SK-N-SH treated with all-trans-retinoic acid at 6 μM for 48 hours (cell line): ENCODE measurements around the gene CEPT1.

Experiments used
- CSDC2 ChIP-seq: fragments of 250-450 bp; sonication (Bioruptor Pico); IDR thresholded peaks from 2 replicates; pipeline ENCODE4 v1.5.0; 2020; ENCODE audit warnings: mild to moderate bottlenecking, moderate library complexity
- ESRRG ChIP-seq: fragments of 250-450 bp; sonication (Bioruptor Pico); IDR thresholded peaks from 2 replicates; pipeline ENCODE4 v1.6.1; 2021; ENCODE audit warnings: mild to moderate bottlenecking
- PPARA ChIP-seq: fragments of 250-450 bp; sonication (Bioruptor Pico); IDR thresholded peaks from 2 replicates; pipeline ENCODE4 v1.5.0; 2020; ENCODE audit warnings: mild to moderate bottlenecking, borderline replicate concordance
- RARB ChIP-seq: fragments of 250-450 bp; sonication (Bioruptor Pico); IDR thresholded peaks from 2 replicates; pipeline ENCODE4 v1.8.0; 2021; ENCODE audit warnings: mild to moderate bottlenecking, moderate library complexity
- SNAI2 ChIP-seq: fragments of 250-450 bp; sonication (Bioruptor Pico); IDR thresholded peaks from 2 replicates; pipeline ENCODE4 v1.5.0; 2020; ENCODE audit warnings: mild to moderate bottlenecking, moderate library complexity
- TOX ChIP-seq: fragments of 250-450 bp; sonication (Bioruptor Pico); IDR thresholded peaks from 2 replicates; pipeline ENCODE4 v1.8.0; 2021; ENCODE audit warnings: mild to moderate bottlenecking, moderate library complexity, borderline replicate concordance
- ZC3H10 ChIP-seq: fragments of 250-450 bp; sonication (Bioruptor Pico); IDR thresholded peaks from 2 replicates; pipeline ENCODE4 v1.5.1; 2021; ENCODE audit warnings: mild to moderate bottlenecking, moderate library complexity
- ZFP3 ChIP-seq: fragments of 250-450 bp; sonication (Bioruptor Pico); IDR thresholded peaks from 2 replicates; pipeline ENCODE4 v1.5.0; 2020; ENCODE audit warnings: mild to moderate bottlenecking, moderate library complexity
- ZFP30 ChIP-seq: fragments of 450-650 bp; formaldehyde crosslinking; IDR thresholded peaks from 2 replicates; pipeline ENCODE4 v1.5.0; 2022; ENCODE audit warnings: mild to moderate bottlenecking, moderate library complexity
- ZNF8 ChIP-seq: fragments of 450-650 bp; formaldehyde crosslinking; IDR thresholded peaks from 2 replicates; pipeline ENCODE4 v1.5.0; 2020; ENCODE audit warnings: mild to moderate bottlenecking, moderate library complexity
- TF ChIP-seq, protein P1 (sequence below): fragments of 250-450 bp; sonication (Bioruptor Pico); IDR thresholded peaks from 2 replicates; pipeline ENCODE4 v1.5.1; 2021; ENCODE audit warnings: mild to moderate bottlenecking, moderate library complexity
- TF ChIP-seq, protein P2 (sequence below): fragments of 250-450 bp; sonication (Bioruptor Pico); IDR thresholded peaks from 2 replicates; pipeline ENCODE4 v1.8.0; 2020; ENCODE audit warnings: mild to moderate bottlenecking, moderate library complexity, borderline replicate concordance
- TF ChIP-seq, protein P3 (sequence below): fragments of 250-450 bp; sonication (Bioruptor Pico); IDR thresholded peaks from 2 replicates; pipeline ENCODE4 v1.5.1; 2020; ENCODE audit warnings: low read depth, mild to moderate bottlenecking, moderate library complexity

DNA sequence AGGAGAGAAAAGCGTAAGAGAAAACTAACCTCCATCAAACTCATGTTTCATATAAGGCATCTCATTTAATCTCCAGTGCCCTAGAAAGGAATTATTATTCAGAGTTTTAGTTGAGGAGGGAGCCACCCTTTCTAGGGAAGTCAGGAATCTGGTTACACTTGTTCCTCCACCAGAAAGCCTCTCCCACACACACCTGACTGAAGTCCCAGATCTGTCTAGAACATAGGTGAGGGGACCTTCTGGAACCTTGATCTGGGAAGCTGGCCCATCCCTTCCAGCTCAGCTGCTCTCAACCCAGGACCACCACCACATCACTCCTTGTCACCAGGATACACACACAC, 62.3 kb downstream of the CEPT1 start:
- TF ChIP-seq, protein P1, sequence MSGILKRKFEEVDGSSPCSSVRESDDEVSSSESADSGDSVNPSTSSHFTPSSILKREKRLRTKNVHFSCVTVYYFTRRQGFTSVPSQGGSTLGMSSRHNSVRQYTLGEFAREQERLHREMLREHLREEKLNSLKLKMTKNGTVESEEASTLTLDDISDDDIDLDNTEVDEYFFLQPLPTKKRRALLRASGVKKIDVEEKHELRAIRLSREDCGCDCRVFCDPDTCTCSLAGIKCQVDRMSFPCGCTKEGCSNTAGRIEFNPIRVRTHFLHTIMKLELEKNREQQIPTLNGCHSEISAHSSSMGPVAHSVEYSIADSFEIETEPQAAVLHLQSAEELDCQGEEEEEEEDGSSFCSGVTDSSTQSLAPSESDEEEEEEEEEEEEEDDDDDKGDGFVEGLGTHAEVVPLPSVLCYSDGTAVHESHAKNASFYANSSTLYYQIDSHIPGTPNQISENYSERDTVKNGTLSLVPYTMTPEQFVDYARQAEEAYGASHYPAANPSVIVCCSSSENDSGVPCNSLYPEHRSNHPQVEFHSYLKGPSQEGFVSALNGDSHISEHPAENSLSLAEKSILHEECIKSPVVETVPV (CRISPR knock-in tag): no peak
- no peak for TF ChIP-seq CSDC2
- no peak for TF ChIP-seq ZFP30 (CRISPR knock-in tag)
- TF ChIP-seq ESRRG (CRISPR knock-in tag): no peak
- no peak for TF ChIP-seq ZC3H10
- TF ChIP-seq ZNF8 (CRISPR knock-in tag): no peak
- no peak for TF ChIP-seq PPARA
- no peak for TF ChIP-seq TOX (CRISPR knock-in tag)
- TF ChIP-seq RARB (CRISPR knock-in tag): no peak
- no peak for TF ChIP-seq ZFP3
- no peak for TF ChIP-seq SNAI2 (CRISPR knock-in tag)
- TF ChIP-seq, protein P2, sequence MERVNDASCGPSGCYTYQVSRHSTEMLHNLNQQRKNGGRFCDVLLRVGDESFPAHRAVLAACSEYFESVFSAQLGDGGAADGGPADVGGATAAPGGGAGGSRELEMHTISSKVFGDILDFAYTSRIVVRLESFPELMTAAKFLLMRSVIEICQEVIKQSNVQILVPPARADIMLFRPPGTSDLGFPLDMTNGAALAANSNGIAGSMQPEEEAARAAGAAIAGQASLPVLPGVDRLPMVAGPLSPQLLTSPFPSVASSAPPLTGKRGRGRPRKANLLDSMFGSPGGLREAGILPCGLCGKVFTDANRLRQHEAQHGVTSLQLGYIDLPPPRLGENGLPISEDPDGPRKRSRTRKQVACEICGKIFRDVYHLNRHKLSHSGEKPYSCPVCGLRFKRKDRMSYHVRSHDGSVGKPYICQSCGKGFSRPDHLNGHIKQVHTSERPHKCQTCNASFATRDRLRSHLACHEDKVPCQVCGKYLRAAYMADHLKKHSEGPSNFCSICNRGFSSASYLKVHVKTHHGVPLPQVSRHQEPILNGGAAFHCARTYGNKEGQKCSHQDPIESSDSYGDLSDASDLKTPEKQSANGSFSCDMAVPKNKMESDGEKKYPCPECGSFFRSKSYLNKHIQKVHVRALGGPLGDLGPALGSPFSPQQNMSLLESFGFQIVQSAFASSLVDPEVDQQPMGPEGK (CRISPR knock-in tag): no peak
- TF ChIP-seq, protein P3, sequence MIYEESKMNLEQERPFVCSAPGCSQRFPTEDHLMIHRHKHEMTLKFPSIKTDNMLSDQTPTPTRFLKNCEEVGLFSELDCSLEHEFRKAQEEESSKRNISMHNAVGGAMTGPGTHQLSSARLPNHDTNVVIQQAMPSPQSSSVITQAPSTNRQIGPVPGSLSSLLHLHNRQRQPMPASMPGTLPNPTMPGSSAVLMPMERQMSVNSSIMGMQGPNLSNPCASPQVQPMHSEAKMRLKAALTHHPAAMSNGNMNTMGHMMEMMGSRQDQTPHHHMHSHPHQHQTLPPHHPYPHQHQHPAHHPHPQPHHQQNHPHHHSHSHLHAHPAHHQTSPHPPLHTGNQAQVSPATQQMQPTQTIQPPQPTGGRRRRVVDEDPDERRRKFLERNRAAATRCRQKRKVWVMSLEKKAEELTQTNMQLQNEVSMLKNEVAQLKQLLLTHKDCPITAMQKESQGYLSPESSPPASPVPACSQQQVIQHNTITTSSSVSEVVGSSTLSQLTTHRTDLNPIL: no peak
